ENCODE results near the gene SCTR.

GRCh38 chr2:119442226-119442619, 82.1 kb downstream of the SCTR start:
- TF ChIP-seq CTCF (IDR thresholded peaks at IDR 0.05) = no peak
- no peak for TF ChIP-seq POLR2A (IDR thresholded peaks at IDR 0.05)

Data from adrenal gland (tissue), 5 donors.